ENCODE results near the gene TXNDC15. TPM values are rescaled to one million over a fixed set of nuclear protein-coding genes. Genes with fewer than 3 reads are reported as not detected.
"Not testable (repeated sequence)": the region's sequence is repeated elsewhere in the genome, so short reads cannot be mapped to it uniquely, and the experiment has no call there.

TXNDC15 gene
- polyA plus RNA-seq, 1 donor, result 64.4 TPM

GRCh38 chr5:134878403-134878802 is 4.2 kb downstream of the TXNDC15 start:
- no peak for DNase-seq

GRCh38 chr5:134879456-134879855 is 5.3 kb downstream of the TXNDC15 start:
- DNase-seq, result no peak

DNA sequence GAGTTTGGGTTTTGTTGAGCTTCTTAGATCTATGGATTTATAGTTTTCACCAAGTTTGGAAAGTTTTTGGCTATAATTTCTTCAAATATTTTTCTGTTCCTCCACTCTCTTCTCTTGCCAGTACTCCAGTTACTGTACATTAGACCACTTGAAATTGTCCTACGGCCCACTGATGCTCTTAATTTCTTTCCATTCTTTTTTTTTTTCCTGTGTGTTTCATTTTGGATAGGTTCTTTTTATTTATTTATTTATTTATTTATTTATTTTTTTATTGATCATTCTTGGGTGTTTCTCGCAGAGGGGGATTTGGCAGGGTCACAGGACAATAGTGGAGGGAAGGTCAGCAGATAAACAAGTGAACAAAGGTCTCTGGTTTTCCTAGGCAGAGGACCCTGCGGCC is 6.8 kb downstream of the TXNDC15 start:
- DNase-seq, result not testable (repeated sequence)

GRCh38 chr5:134881711-134882110 is 7.5 kb downstream of the TXNDC15 start:
- not testable (repeated sequence) for DNase-seq

GRCh38 chr5:134887593-134888159 is 13.5 kb downstream of the TXNDC15 start:
- DNase-seq, result no peak

- DNase-seq, result no peak
Measured at GRCh38 chr5:134889335-134889734, 15.2 kb downstream of the TXNDC15 start.

DNA sequence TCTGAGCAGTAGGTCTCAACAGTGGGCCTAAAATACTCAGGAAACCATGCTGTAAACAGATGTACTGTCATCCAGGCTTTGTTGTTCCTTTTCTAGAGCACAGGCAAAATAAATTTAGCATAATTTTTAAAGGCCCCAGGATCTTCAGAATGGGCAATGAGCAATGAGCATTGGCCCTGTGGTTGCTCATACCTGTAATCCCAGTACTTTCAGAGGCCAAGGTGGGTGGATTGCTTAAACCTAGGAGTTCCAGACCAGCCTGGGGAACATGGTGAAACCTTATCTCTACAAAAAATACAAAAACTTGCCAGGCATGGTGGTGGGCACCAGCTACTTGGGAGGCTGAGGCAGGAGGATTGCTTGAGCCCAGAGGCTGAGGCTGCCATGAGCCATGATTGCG is 17.3 kb downstream of the TXNDC15 start:
- DNase-seq, result no peak

- DNase-seq, result no peak
Measured at GRCh38 chr5:134892282-134892681, 18.1 kb downstream of the TXNDC15 start.

GRCh38 chr5:134892926-134893325 is 18.8 kb downstream of the TXNDC15 start:
- no peak for DNase-seq

GRCh38 chr5:134893748-134894505 is 19.8 kb downstream of the TXNDC15 start:
- DNase-seq, result no peak

- no peak for DNase-seq
Measured at GRCh38 chr5:134902071-134902801, 28.1 kb downstream of the TXNDC15 start.

- DNase-seq, result peak; percentile 94
Measured at GRCh38 chr5:134904610-134905245, 30.6 kb downstream of the TXNDC15 start, which contains the start of gene PCBD2. TSS of gene PCBD2 (plus strand) at chr5:134905131. CDS start at chr5:134905140, 9 bp downstream.

GRCh38 chr5:134905246-134905996 is 31.2 kb downstream of the TXNDC15 start:
- DNase-seq, result peak; percentile 79

- DNase-seq, result no peak
Measured at GRCh38 chr5:134906811-134907210, 32.6 kb downstream of the TXNDC15 start.

DNA sequence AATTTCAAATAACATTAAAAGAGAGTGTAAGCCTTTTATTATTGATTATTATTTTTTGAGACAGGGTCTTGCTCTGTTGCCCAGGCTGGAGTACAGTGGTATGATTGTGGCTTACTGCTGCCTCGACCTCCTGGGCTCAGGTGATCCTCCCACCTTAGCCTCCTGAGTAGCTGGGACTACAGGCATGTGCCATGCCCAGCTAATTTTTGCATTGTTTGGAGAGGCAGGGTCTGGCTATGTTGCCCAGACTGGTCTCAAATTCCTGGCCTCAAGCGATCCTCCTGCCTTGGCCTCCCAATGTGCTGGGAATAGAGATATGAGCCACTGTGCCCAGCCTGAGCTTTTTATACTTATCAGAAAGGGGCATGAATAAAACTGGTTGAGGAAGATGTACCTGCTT is 36.6 kb downstream of the TXNDC15 start:
- DNase-seq, result not testable (repeated sequence)

DNA sequence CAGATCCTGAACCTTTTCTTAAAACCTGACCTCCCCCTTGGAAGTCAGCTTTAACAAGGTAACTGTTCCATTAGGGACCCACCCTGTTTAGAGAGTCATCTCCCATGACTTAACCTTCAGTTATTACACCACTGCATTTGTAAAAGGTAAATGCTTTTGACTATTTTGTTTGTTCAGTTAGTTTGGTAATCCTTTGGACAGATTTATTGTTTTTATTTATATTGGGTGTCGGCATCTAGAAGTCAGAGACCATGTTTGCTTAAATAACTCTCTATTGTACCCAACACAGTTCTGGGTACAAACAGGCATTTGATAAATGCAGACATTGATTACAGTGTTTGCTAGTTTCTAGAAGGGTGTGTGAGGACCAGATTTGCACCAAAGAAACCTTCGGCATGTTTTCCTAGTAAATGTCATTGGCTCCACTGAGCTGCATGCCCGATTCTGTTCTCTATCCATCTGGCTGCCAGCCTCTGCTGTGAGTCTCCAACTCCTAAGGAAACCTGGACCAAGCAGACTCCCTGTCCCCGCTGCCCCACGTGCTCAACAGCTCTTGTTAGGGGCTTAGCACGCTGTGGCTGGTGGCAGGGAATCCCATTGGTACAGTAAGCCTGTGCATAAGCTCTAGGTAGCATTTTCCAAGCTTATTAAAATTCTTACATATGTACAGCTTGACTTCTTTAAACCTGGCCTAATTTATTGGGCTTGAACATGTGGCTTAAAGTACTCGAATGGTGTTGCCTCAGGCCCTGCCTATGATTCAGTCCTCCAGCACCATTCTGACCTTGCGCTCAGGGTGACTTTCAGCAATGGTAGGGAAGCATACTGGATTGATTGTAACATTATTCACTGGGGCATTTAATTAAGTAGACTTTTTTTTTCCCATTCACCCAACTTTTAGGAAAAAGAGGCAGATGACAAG is 37.4 kb downstream of the TXNDC15 start:
- DNase-seq, result no peak

DNA sequence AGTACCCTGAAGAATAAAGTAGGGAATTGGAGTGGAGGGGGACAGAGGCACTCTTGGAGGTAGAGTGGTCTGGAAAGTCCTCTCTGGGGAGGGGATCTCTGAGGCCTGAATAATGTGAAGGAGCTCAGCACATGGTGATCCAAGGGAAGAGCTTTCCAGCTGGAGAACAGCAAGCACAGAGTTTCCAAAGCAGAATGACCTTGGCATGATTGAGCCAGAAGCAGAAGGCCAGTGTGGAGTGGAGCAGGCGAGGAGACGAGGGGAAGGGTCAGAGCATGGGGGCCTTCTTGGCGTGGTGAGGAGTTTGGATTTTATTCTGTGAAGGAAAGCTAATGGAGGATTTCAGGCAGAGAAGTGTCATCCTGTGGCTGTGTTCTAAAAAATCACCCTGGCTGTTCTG is 39.1 kb downstream of the TXNDC15 start:
- no peak for DNase-seq

DNA sequence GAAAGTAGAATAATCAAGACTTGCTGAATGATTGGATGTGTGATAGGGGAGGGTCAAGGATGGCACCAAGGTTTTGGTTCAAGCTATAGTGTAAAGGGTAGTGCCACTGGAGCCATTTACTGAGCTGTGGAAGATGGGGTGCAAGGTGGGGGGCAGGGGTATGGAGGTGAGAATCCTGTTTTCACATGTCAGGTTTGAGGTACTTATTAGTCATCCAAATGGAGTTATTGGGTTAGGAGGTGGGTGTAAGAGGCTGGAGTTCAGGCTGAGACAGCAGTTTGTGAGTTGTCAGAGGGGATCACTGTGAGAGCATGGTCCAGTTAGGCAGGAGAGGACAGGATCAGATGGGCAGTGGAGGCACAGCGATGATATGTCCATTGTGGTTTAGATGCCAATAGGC is 39.6 kb downstream of the TXNDC15 start:
- no peak for DNase-seq

- no peak for DNase-seq
Measured at GRCh38 chr5:134917070-134917815, 43.1 kb downstream of the TXNDC15 start.

DNA sequence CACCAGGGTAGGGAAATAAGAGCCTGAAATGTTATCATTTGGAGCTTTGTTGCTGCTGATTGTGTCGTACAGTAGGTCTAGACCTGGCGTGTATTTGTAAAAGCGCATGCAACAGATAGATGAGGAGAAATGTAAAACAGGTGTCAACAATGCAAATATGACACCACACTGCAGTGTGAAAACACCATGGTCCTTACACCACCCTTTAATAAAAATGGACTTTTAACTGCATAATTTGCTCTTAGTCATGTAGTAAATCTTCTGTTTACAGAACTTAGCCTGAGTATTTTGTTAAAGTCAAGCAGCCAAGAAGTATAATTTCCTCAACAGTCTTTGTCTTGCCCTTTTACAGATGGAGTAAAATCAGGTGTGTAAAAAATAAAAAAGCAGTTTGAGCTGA is 44.7 kb downstream of the TXNDC15 start:
- no peak for DNase-seq
